Activated naive CD4-positive, alpha-beta T cell treated with anti-CD3 and anti-CD28 coated beads for 36 hours (primary cell): Measurements from ENCODE around the gene NDFIP1. TPM values are rescaled to one million over a fixed set of nuclear protein-coding genes. Genes with fewer than 3 reads are reported as not detected.

ENCODE experiments used
- CTCF ChIA-PET: fragments of 350-600 bp; sonication (Branson Sonifier 250); formaldehyde crosslinking; loops from one replicate; lab custom pipeline; 2021; ENCODE audit warnings: antibody characterized with exemption; lab: Charles Lee
- DNase-seq: peaks from one replicate; pipeline ENCODE4 v3.0.0-alpha.2; 2020
- H3K27ac Mint-ChIP-seq: one replicate; pipeline ENCODE4 v1.8.0; 2021; ENCODE audit warnings: mild to moderate bottlenecking, mixed read lengths
- H3K27me3 Mint-ChIP-seq: one replicate; pipeline ENCODE4 v1.8.0; 2021; ENCODE audit warnings: low read depth, mixed read lengths
- H3K36me3 Mint-ChIP-seq: one replicate; pipeline ENCODE4 v1.8.0; 2021; ENCODE audit warnings: low read depth, mixed read lengths
- H3K4me1 Mint-ChIP-seq: one replicate; pipeline ENCODE4 v1.8.0; 2021; ENCODE audit warnings: low read depth, mixed read lengths
- H3K4me3 Mint-ChIP-seq: one replicate; pipeline ENCODE4 v1.8.0; 2021; ENCODE audit warnings: mild to moderate bottlenecking, moderate library complexity, mixed read lengths
- H3K9me3 Mint-ChIP-seq: one replicate; pipeline ENCODE4 v1.8.0; 2021; ENCODE audit warnings: mixed read lengths
- intact Hi-C: fragments of 100-400 bp; cut with micrococcal nuclease; formaldehyde crosslinking; loops from one replicate; pipeline ENCODE4 v1.15.1; 2023
- total RNA-seq, 2 experiments: library from RNA; stranded (reverse); gene quantifications; one replicate each; pipeline ENCODE4 v1.2.3, GENCODE V29; 2021

Gene NDFIP1
- total RNA-seq, result 100 to 1,000 TPM; 103 to 104 TPM

GRCh38 chr5:142108432-142109330 is at the start of gene NDFIP1:
Gene NDFIP1 (plus strand): TSS chr5:142108779. CDS start chr5:142108975, 196 bp downstream.
- Mint-ChIP-seq H3K27ac (peak within 1 kb of the TSS; percentile 97), H3K9me3 (peaks cover 2% of the 10 kb centered on the region), H3K36me3 (peaks cover 36% of the 10 kb centered on the region), H3K4me1 (peaks cover 68% of the 10 kb centered on the region), H3K27me3 (no peaks in the 10 kb centered on the region), H3K4me3 (peak within 1 kb of the TSS; percentile 87)
- CTCF ChIA-PET, result interaction anchor here (0.7 to 7.7 kb wide), 14 partner anchors 9 to 140 kb away, joined by 3 to 121 read pairs (median 6); partner anchors contain the start of genes GNPDA1 and RNF14
- intact Hi-C loops, result loop anchor here (1.0 to 5.0 kb wide), 7 partner anchors 13 to 694 kb away; no protein-coding TSS in a partner anchor
- peak; percentile 88 for DNase-seq

GRCh38 chr5:142059304-142059940 is 49.2 kb upstream of the NDFIP1 start:
- DNase-seq, result no peak
- H3K4me1 Mint-ChIP-seq, result peaks cover 33% of the 10 kb centered on the region
- CTCF ChIA-PET, result no interaction called here
- intact Hi-C loops, result no loop called here
- no peaks in the 10 kb centered on the region for H3K27me3 Mint-ChIP-seq
- no peaks in the 10 kb centered on the region for H3K9me3 Mint-ChIP-seq
- no peak overlapping the region for H3K27ac Mint-ChIP-seq
- no peaks in the 10 kb centered on the region for H3K36me3 Mint-ChIP-seq
- no peak overlapping the region for H3K4me3 Mint-ChIP-seq

- no peak for DNase-seq
- no peaks in the 10 kb centered on the region for H3K27me3 Mint-ChIP-seq
- H3K4me1 Mint-ChIP-seq, result peaks cover 19% of the 10 kb centered on the region
- peak overlapping the region; percentile 30 for H3K4me3 Mint-ChIP-seq
- intact Hi-C loops, result no loop called here
- H3K27ac Mint-ChIP-seq, result no peak overlapping the region
- no peaks in the 10 kb centered on the region for H3K9me3 Mint-ChIP-seq
- H3K36me3 Mint-ChIP-seq, result no peaks in the 10 kb centered on the region
- CTCF ChIA-PET, result interaction anchor here (2.0 kb wide), 1 partner anchor 9 kb away, joined by 8 read pairs; no protein-coding TSS in a partner anchor
Measured at GRCh38 chr5:142063376-142063775, 45.2 kb upstream of the NDFIP1 start.

- Mint-ChIP-seq H3K9me3 (no peaks in the 10 kb centered on the region), H3K27ac (no peak overlapping the region), H3K4me3 (peak overlapping the region; percentile 30), H3K27me3 (no peaks in the 10 kb centered on the region), H3K36me3 (no peaks in the 10 kb centered on the region), H3K4me1 (peaks cover 17% of the 10 kb centered on the region)
- peak; percentile 70 for DNase-seq
- CTCF ChIA-PET, result interaction anchor here (2.0 kb wide), 1 partner anchor 9 kb away, joined by 8 read pairs; no protein-coding TSS in a partner anchor
- intact Hi-C loops, result no loop called here
Measured at GRCh38 chr5:142063878-142064331, 44.7 kb upstream of the NDFIP1 start.

GRCh38 chr5:142065273-142065672 is 43.3 kb upstream of the NDFIP1 start:
- CTCF ChIA-PET, result interaction anchor here (0.6 to 1.0 kb wide), 3 partner anchors 38 to 410 kb away, joined by 3 to 4 read pairs (median 4); no protein-coding TSS in a partner anchor
- intact Hi-C loops, result no loop called here
- no peak overlapping the region for H3K4me3 Mint-ChIP-seq
- no peaks in the 10 kb centered on the region for H3K27me3 Mint-ChIP-seq
- H3K4me1 Mint-ChIP-seq, result peaks cover 22% of the 10 kb centered on the region
- no peaks in the 10 kb centered on the region for H3K36me3 Mint-ChIP-seq
- DNase-seq, result no peak
- no peaks in the 10 kb centered on the region for H3K9me3 Mint-ChIP-seq
- H3K27ac Mint-ChIP-seq, result no peak overlapping the region

GRCh38 chr5:142069606-142070399 is 38.8 kb upstream of the NDFIP1 start:
- no peak overlapping the region for H3K27ac Mint-ChIP-seq
- no peaks in the 10 kb centered on the region for H3K9me3 Mint-ChIP-seq
- no peak overlapping the region for H3K4me3 Mint-ChIP-seq
- intact Hi-C loops, result no loop called here
- CTCF ChIA-PET, result interaction anchor here (0.5 to 2.1 kb wide), 4 partner anchors 18 to 78 kb away, joined by 3 to 6 read pairs (median 3); partner anchors contain the start of gene GNPDA1
- no peaks in the 10 kb centered on the region for H3K36me3 Mint-ChIP-seq
- peaks cover 38% of the 10 kb centered on the region for H3K4me1 Mint-ChIP-seq
- no peaks in the 10 kb centered on the region for H3K27me3 Mint-ChIP-seq
- DNase-seq, result no peak

GRCh38 chr5:142070734-142071133 is 37.8 kb upstream of the NDFIP1 start:
- intact Hi-C loops, result loop anchor here (1.0 kb wide), 1 partner anchor 54 kb away; no protein-coding TSS in a partner anchor
- Mint-ChIP-seq H3K9me3 (no peaks in the 10 kb centered on the region), H3K27me3 (no peaks in the 10 kb centered on the region), H3K36me3 (no peaks in the 10 kb centered on the region), H3K4me1 (peaks cover 38% of the 10 kb centered on the region), H3K4me3 (no peak overlapping the region), H3K27ac (no peak overlapping the region)
- no peak for DNase-seq
- CTCF ChIA-PET, result interaction anchor here (1.2 to 2.1 kb wide), 2 partner anchors 46 to 59 kb away, joined by 3 to 6 read pairs; partner anchors contain the start of gene GNPDA1

- Mint-ChIP-seq H3K4me1 (peaks cover 38% of the 10 kb centered on the region), H3K4me3 (no peak overlapping the region), H3K9me3 (no peaks in the 10 kb centered on the region), H3K36me3 (no peaks in the 10 kb centered on the region), H3K27me3 (no peaks in the 10 kb centered on the region), H3K27ac (peak overlapping the region; percentile 40)
- DNase-seq, result no peak
- CTCF ChIA-PET, result interaction anchor here (1.4 to 2.2 kb wide), 2 partner anchors 9 to 23 kb away, joined by 4 to 8 read pairs; no protein-coding TSS in a partner anchor
- intact Hi-C loops, result loop anchor here (2.0 kb wide), 1 partner anchor 14 kb away; no protein-coding TSS in a partner anchor
Measured at GRCh38 chr5:142072488-142072887, 36.1 kb upstream of the NDFIP1 start.

- H3K4me3 Mint-ChIP-seq, result no peak overlapping the region
- H3K9me3 Mint-ChIP-seq, result no peaks in the 10 kb centered on the region
- no peaks in the 10 kb centered on the region for H3K27me3 Mint-ChIP-seq
- intact Hi-C loops, result loop anchor here (2.0 kb wide), 1 partner anchor 13 kb away; no protein-coding TSS in a partner anchor
- no peak for DNase-seq
- H3K36me3 Mint-ChIP-seq, result no peaks in the 10 kb centered on the region
- CTCF ChIA-PET, result interaction anchor here (0.7 to 2.2 kb wide), 4 partner anchors 8 to 57 kb away, joined by 3 to 8 read pairs (median 4); no protein-coding TSS in a partner anchor
- no peak overlapping the region for H3K27ac Mint-ChIP-seq
- H3K4me1 Mint-ChIP-seq, result peaks cover 38% of the 10 kb centered on the region
Measured at GRCh38 chr5:142073362-142073988, 35.1 kb upstream of the NDFIP1 start.

- no peaks in the 10 kb centered on the region for H3K9me3 Mint-ChIP-seq
- CTCF ChIA-PET, result interaction anchor here (0.7 to 0.9 kb wide), 2 partner anchors 36 to 58 kb away, joined by 3 to 4 read pairs; no protein-coding TSS in a partner anchor
- no peak for DNase-seq
- H3K4me1 Mint-ChIP-seq, result peaks cover 38% of the 10 kb centered on the region
- intact Hi-C loops, result no loop called here
- H3K4me3 Mint-ChIP-seq, result no peak overlapping the region
- H3K36me3 Mint-ChIP-seq, result no peaks in the 10 kb centered on the region
- H3K27me3 Mint-ChIP-seq, result no peaks in the 10 kb centered on the region
- H3K27ac Mint-ChIP-seq, result no peak overlapping the region
Measured at GRCh38 chr5:142074006-142074405, 34.6 kb upstream of the NDFIP1 start.

- intact Hi-C loops, result no loop called here
- peaks cover 25% of the 10 kb centered on the region for H3K4me1 Mint-ChIP-seq
- no peak overlapping the region for H3K27ac Mint-ChIP-seq
- no peaks in the 10 kb centered on the region for H3K36me3 Mint-ChIP-seq
- H3K4me3 Mint-ChIP-seq, result no peak overlapping the region
- CTCF ChIA-PET, result interaction anchor here (1.1 kb wide), 1 partner anchor 59 kb away, joined by 3 read pairs; no protein-coding TSS in a partner anchor
- no peaks in the 10 kb centered on the region for H3K27me3 Mint-ChIP-seq
- H3K9me3 Mint-ChIP-seq, result no peaks in the 10 kb centered on the region
- no peak for DNase-seq
Measured at GRCh38 chr5:142078221-142078620, 30.4 kb upstream of the NDFIP1 start.
